HepG2 (cell line): ENCODE results near the gene UAP1L1. TPM values are rescaled to one million over a fixed set of nuclear protein-coding genes. Genes with fewer than 3 reads are reported as not detected.
A peak's percentile ranks its signal among the peaks of the same experiment; 100 is the strongest.

Experiments
- FOXC1 ChIP-seq: sonication (generic); formaldehyde crosslinking; IDR thresholded peaks from 2 replicates; pipeline ENCODE4 v1.8.0; 2022; ENCODE audit warnings: mild to moderate bottlenecking, missing genetic modification reagents, borderline replicate concordance
- KAT2B ChIP-seq: fragments of 150-350 bp; IDR thresholded peaks from 2 replicates; pipeline ENCODE4 v1.6.1; 2014; ENCODE audit warnings: low read depth, low read length, borderline replicate concordance
- KMT2A ChIP-seq: sonication (generic); formaldehyde crosslinking; IDR thresholded peaks from 2 replicates; pipeline ENCODE4 v1.4.0; 2020; ENCODE audit warnings: missing genetic modification reagents
- MAX ChIP-seq: IDR thresholded peaks from 2 replicates; pipeline ENCODE4 v1.6.1; 2012; ENCODE audit warnings: inconsistent platforms
- MEIS2 ChIP-seq: sonication (generic); formaldehyde crosslinking; IDR thresholded peaks from 2 replicates; pipeline ENCODE4 v1.9.0; 2021; ENCODE audit warnings: mild to moderate bottlenecking, missing genetic modification reagents
- MNT ChIP-seq: fragments of 450-650 bp; IDR thresholded peaks from 2 replicates; pipeline ENCODE4 v1.6.1; 2016
- PRMT3 ChIP-seq: sonication (generic); formaldehyde crosslinking; IDR thresholded peaks from 2 replicates; pipeline ENCODE4 v1.8.1; 2022; ENCODE audit warnings: low read depth, mild to moderate bottlenecking, moderate library complexity, missing genetic modification reagents, borderline replicate concordance
- SRSF9 ChIP-seq: fragments of 200-400 bp; formaldehyde crosslinking; IDR thresholded peaks from 2 replicates; pipeline ENCODE4 v1.6.1; 2018; ENCODE audit warnings: borderline replicate concordance, mild to moderate bottlenecking, low read depth, low read length; ENCODE audit not compliant: insufficient read depth, poor library complexity, severe bottlenecking
- SSRP1 ChIP-seq: IDR thresholded peaks from 2 replicates; pipeline ENCODE4 v1.6.1; 2016; ENCODE audit warnings: control low read depth
- TARDBP ChIP-seq: sonication (generic); formaldehyde crosslinking; IDR thresholded peaks from 2 replicates; pipeline ENCODE4 v1.8.0; 2022; ENCODE audit warnings: mild to moderate bottlenecking, missing genetic modification reagents
- YEATS4 ChIP-seq: sonication (generic); formaldehyde crosslinking; IDR thresholded peaks from 2 replicates; pipeline ENCODE4 v1.4.0; 2020; ENCODE audit warnings: missing genetic modification reagents, borderline replicate concordance
- ZFP36L1 ChIP-seq: sonication (generic); formaldehyde crosslinking; IDR thresholded peaks from 2 replicates; pipeline ENCODE4 v1.8.0; 2022; ENCODE audit warnings: mild to moderate bottlenecking, missing genetic modification reagents, moderate library complexity
- ZNF350 ChIP-seq: sonication (generic); formaldehyde crosslinking; IDR thresholded peaks from 2 replicates; pipeline ENCODE4 v1.4.0; 2020; ENCODE audit warnings: mild to moderate bottlenecking, low read depth, missing genetic modification reagents, borderline replicate concordance
- ZNF496 ChIP-seq: sonication (generic); formaldehyde crosslinking; IDR thresholded peaks from 2 replicates; pipeline ENCODE4 v1.8.1; 2023; ENCODE audit warnings: mild to moderate bottlenecking, moderate library complexity, missing genetic modification reagents; ENCODE audit not compliant: insufficient replicate concordance
- ZNF549 ChIP-seq: sonication (generic); formaldehyde crosslinking; IDR thresholded peaks from 2 replicates; pipeline ENCODE4 v1.5.0; 2020; ENCODE audit warnings: missing genetic modification reagents
- ZNF652 ChIP-seq: IDR thresholded peaks from 2 replicates; pipeline ENCODE4 v1.6.1; 2016; ENCODE audit warnings: low read depth, borderline replicate concordance
- polyA plus RNA-seq, 8 experiments: library from polyadenylated mRNA; depleted of rRNA in 3 of 8; stranded (reverse) in 7 of 8; unstranded in 1 of 8; fragments of >200 nt; fragmentation: Illumina TruSeq in 4 of 8; extraction: Trizol in 4 of 8; gene quantifications; 2 replicates each; pipeline versions ENCODE4 v1.2.1 to v1.2.3, GENCODE V29; 2011 to 2016; ENCODE audit warnings: low read depth in 4 of 8, missing spikeins in 1 of 8, mixed read lengths in 1 of 8; ENCODE audit not compliant: insufficient read depth in 1 of 8
- total RNA-seq, 5 experiments: library from RNA; depleted of rRNA; stranded (reverse); fragments of >200 nt; fragmentation: Illumina TruSeq; extraction: Trizol; gene quantifications; 2 replicates each; pipeline ENCODE4 v1.2.3, GENCODE V29; 2016; ENCODE audit warnings: low read depth in 1 of 5
- TF ChIP-seq, protein P1 (sequence below): sonication (generic); formaldehyde crosslinking; IDR thresholded peaks from 2 replicates; pipeline ENCODE4 v1.9.0; 2021; ENCODE audit warnings: missing genetic modification reagents, mild to moderate bottlenecking, borderline replicate concordance
- TF ChIP-seq, protein P2 (sequence below): sonication (generic); formaldehyde crosslinking; IDR thresholded peaks from 2 replicates; pipeline ENCODE4 v1.5.0; 2020; ENCODE audit warnings: missing genetic modification reagents
- TF ChIP-seq, protein P3 (sequence below): sonication (generic); formaldehyde crosslinking; IDR thresholded peaks from 2 replicates; pipeline ENCODE4 v1.4.0; 2020; ENCODE audit warnings: missing genetic modification reagents, borderline replicate concordance

The UAP1L1 gene
- total and polyA plus RNA-seq, 2 of the 13 experiments (the other 11 are each of a cell fraction or from before 2014, with no cell fraction given): 5.4 to 6.4 TPM

DNA sequence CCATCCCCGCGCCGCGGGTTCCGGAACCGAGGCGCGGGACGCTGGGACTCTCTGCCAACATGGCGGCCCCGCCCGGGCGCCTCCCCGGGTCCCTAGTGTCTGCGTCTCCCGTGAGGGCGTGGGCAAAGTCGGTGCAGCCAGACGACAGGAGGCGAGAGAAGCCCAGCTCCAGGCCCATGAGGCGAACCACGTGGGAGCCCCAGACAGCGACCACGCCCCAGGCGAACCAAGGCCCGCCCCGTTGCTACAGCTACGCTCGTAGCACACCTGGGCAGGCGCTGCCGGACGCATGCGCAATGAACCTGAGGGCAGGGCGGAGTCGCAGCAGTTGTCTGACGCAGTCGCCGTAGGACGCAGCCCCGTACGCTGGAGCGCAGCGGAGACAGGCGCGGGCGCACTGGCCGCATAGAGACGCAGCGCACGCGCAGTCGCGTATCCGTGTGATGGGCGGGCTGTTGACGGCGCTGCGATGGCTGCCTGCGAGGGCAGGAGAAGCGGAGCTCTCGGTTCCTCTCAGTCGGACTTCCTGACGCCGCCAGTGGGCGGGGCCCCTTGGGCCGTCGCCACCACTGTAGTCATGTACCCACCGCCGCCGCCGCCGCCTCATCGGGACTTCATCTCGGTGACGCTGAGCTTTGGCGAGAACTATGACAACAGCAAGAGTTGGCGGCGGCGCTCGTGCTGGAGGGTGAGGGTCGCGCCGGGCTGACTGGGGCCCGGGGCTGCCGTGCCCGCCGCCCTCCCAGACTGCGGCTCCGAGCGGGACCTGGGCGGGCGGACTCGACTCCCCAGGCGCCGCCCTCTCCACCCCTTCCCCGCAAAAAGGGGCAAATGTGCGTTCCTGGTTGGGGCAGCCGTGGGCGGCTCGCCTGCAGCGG is 9.5 kb downstream of the UAP1L1 start, which contains the start of gene MAN1B1 (continued):
- TF ChIP-seq, protein P1, sequence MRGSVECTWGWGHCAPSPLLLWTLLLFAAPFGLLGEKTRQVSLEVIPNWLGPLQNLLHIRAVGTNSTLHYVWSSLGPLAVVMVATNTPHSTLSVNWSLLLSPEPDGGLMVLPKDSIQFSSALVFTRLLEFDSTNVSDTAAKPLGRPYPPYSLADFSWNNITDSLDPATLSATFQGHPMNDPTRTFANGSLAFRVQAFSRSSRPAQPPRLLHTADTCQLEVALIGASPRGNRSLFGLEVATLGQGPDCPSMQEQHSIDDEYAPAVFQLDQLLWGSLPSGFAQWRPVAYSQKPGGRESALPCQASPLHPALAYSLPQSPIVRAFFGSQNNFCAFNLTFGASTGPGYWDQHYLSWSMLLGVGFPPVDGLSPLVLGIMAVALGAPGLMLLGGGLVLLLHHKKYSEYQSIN (CRISPR knock-in tag): no peak
- TF ChIP-seq MNT: peak; percentile 95
- peak; percentile 83 for TF ChIP-seq KMT2A
- TF ChIP-seq ZNF549 (CRISPR knock-in tag): no peak
- peak; percentile 55 for TF ChIP-seq MEIS2 (CRISPR knock-in tag)
- TF ChIP-seq FOXC1 (CRISPR knock-in tag): no peak
- no peak for TF ChIP-seq PRMT3 (CRISPR knock-in tag)
- no peak for TF ChIP-seq SRSF9
- TF ChIP-seq, protein P2, sequence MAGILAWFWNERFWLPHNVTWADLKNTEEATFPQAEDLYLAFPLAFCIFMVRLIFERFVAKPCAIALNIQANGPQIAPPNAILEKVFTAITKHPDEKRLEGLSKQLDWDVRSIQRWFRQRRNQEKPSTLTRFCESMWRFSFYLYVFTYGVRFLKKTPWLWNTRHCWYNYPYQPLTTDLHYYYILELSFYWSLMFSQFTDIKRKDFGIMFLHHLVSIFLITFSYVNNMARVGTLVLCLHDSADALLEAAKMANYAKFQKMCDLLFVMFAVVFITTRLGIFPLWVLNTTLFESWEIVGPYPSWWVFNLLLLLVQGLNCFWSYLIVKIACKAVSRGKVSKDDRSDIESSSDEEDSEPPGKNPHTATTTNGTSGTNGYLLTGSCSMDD: no peak
- TF ChIP-seq ZNF652: no peak
- TF ChIP-seq, protein P3, sequence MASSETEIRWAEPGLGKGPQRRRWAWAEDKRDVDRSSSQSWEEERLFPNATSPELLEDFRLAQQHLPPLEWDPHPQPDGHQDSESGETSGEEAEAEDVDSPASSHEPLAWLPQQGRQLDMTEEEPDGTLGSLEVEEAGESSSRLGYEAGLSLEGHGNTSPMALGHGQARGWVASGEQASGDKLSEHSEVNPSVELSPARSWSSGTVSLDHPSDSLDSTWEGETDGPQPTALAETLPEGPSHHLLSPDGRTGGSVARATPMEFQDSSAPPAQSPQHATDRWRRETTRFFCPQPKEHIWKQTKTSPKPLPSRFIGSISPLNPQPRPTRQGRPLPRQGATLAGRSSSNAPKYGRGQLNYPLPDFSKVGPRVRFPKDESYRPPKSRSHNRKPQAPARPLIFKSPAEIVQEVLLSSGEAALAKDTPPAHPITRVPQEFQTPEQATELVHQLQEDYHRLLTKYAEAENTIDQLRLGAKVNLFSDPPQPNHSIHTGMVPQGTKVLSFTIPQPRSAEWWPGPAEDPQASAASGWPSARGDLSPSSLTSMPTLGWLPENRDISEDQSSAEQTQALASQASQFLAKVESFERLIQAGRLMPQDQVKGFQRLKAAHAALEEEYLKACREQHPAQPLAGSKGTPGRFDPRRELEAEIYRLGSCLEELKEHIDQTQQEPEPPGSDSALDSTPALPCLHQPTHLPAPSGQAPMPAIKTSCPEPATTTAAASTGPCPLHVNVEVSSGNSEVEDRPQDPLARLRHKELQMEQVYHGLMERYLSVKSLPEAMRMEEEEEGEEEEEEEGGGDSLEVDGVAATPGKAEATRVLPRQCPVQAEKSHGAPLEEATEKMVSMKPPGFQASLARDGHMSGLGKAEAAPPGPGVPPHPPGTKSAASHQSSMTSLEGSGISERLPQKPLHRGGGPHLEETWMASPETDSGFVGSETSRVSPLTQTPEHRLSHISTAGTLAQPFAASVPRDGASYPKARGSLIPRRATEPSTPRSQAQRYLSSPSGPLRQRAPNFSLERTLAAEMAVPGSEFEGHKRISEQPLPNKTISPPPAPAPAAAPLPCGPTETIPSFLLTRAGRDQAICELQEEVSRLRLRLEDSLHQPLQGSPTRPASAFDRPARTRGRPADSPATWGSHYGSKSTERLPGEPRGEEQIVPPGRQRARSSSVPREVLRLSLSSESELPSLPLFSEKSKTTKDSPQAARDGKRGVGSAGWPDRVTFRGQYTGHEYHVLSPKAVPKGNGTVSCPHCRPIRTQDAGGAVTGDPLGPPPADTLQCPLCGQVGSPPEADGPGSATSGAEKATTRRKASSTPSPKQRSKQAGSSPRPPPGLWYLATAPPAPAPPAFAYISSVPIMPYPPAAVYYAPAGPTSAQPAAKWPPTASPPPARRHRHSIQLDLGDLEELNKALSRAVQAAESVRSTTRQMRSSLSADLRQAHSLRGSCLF (CRISPR knock-in tag): no peak
- TF ChIP-seq ZFP36L1 (CRISPR knock-in tag): 0 out of 2 replicates have a peak, but pooled peaks have one; percentile 71
- TF ChIP-seq ZNF350 (CRISPR knock-in tag): peak; percentile 54; the same call in 1 of the 2 replicates
- TF ChIP-seq KAT2B: no peak
- no peak for TF ChIP-seq SSRP1 (CRISPR knock-in tag)
- peak; percentile 89 for TF ChIP-seq MAX
- TF ChIP-seq ZNF496 (CRISPR knock-in tag): no peak
- peak; percentile 81 for TF ChIP-seq YEATS4 (CRISPR knock-in tag)
- TF ChIP-seq TARDBP: 0 out of 2 replicates have a peak, but pooled peaks have one; percentile 37
